GM18909 (cell line): ENCODE data around the gene ATP5F1D.
"Not testable (repeated sequence)": the region's sequence is repeated elsewhere in the genome, so short reads cannot be mapped to it uniquely, and the experiment has no call there.

Source experiments
- ATAC-seq: cut with Tn5 transposase; IDR thresholded peaks from one replicate; pipeline ENCODE4 v1.9.1; 2021; ENCODE audit warnings: mild to moderate bottlenecking; ENCODE audit not compliant: unreplicated experiment, poor library complexity

Gene ATP5F1D

DNA sequence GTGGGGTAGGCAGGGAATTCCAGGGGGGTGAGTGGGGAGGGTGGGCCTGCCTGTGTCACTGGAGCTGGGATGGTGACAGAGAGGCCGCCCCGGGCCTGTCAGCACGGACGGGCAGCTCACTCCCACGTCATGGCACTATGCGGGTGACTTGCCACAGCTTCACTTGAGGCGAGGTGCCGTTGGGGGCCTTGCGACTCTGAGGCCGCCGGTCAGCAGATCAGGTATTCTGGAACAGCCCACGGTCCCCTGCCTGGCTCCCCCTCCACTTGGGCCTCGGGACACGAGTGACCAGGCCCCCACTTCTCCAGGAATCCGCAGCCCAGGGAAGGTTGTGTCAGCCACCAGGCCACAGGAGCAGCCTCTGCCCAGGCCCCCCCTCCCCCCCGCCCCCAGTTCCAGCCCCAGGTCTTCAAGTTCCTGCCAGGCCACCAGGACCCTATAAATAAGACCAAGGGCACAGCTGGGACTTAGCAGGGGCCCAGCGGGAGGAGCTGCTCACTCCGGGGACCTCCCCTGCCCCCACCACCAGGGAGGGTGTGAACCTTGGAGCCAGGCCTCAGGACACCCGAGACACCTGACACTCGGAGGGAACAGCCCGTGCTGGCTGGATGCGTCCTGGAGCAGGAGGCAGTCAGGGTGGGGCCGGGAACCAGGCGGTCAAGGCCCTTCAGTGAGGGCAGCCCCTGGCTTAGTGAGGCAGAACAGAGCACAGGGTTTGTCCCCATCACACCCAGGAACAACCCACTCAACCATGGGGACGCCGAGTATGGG lies 4.1 kb downstream of the ATP5F1D start:
- no peak for ATAC-seq

DNA sequence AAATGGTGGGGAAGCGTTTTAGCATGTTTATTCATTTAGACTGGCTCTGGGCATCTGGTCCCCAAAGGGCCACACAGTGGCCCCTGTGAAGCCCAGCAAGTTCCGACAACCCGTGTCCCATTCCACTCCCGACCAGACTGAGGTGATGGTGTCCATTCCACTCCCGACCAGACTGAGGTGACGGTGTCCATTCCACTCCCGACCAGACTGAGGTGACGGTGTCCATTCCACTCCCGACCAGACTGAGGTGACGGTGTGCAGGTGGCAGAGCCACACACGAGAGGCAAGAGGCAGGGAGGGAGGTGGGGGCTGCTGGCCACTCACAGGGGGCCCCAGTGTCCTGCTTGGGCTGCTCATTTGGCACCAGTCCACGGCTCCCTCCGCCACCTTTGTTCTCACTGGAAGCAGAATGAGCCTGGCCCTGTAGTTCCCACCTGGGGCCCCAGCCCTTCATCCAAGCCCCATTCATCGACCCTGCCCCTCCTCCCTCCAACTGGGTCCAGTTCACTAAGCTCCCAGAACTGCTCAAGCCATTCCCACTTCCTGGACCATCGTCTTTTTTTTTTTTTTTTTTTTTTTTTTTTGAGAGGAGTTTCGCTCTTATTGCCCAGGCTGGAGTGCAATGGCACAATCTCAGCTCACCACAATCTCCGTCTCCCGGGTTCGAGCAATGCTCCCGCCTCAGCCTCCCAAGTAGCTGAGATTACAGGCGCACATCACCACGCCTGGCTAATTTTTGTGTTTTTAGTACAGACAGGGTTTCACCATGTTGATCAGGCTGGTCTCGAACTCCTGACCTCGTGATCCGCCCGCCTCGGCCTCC lies 4.9 kb downstream of the ATP5F1D start:
- ATAC-seq = not testable (repeated sequence)

DNA sequence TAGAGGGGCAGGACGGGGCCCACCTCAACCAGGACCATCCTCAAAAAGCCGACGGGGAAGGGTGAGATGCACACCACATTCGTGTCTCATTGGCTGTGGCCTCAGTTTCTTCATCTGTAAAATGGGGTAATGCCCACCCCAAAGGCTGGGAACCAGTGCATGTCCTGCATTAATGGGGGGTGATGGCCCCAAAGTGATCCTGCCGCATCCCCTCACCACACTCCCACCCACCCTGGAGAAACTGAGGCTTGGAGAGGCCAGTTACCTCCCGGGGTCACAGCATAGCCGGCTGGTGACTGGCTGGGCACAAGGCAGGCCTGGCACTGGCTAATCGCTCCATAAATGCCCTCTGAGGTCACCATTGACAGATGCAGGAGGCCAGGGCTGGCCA lies 6.2 kb downstream of the ATP5F1D start:
- no peak for ATAC-seq

DNA sequence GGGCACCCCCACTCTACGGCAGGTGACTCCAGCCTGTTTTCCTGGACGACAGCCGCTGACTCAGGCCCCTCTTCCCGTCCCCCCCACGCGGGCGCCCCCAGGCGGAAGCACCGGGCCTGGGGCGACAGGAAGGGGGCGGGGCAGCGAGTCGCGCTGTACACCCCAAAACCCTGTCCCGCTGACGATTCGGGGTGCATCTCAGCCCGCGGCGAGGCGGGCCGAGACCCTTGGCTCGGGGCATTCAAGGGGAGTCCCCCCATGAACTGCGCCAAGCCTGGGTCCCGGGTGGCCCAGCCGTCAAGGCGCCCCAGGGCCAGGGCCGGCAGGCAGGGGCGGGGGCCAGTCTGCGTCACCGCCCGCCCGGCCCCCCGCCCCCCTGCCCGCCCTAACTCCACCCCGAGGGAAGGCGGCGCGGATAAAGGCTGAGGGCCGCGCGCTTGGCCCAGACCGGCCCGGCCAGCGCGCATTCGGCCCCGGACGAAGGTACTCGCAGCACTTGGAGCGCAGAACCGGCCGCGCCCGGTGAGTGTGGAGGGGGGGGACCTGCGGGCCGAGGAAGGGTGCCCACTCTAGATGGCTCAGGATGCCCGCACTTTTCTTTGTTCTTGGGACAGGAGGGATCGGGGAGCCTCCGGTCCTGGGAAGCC lies 6.7 kb downstream of the ATP5F1D start, which contains the start of gene MIDN:
MIDN (plus strand) TSS at position 445 of the 647 bp plus-strand sequence. CDS start 1,714 bp downstream, outside the sequence.
- peak; percentile 24 for ATAC-seq

DNA sequence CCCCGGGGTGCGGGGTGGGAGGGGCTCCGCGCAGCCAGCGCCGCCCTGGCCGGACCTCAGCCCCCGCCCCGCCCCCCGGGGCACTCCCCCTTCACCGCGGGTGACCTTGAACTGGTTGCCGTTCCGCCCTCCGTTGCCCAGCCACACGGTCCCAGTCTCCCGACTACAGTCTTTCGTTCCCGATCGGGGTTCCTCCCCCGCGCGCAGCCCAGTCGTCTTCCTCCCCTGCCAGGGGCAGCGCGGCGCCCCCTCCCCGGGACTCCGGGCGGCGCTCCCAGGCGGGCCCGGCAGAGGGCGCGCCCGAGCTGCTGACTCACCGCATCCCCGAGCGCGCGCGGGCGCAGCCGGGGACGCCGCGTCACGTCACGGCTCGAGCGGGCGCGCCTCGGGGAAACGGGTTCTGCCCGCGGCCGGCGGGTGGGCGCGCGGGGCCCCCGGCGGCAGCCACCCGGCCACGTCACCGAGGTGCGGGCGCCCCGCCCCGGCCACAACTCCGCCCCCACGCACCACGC lies 7.3 kb downstream of the ATP5F1D start:
- ATAC-seq = peak; percentile 33

DNA sequence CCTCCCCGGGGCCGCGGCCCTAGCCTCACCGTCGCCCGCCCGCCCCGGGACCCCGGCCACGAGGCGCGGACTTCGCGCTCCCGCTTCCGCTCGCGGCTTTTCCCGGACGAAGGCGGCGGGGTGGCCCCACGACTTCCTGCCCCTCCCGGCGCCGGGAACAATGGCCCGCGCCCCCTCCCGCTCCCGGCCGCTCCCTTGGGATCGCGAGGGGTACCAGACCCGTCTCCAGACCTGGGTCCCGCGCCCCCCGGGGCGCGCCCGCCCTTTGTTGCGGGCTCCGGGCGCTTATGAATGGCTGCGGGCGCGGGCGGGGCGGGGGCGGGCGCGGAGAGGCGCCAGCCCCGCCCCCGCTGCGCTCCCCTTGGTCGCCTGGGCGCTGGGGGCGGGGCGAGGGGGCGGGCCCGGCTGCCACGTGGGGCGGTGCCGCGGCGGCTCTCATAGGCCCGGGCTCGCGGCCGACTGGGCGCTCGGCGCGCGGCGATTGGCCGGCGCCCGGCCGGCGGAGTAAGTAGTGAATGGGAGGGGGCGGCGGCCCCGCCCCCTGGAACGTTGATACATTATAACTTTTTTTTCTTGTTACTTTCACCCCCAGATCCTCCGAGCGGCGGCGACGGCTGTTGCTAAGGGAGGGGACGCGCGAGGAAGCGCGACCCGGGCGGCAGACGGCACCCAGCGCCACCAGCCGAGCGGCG lies 7.9 kb downstream of the ATP5F1D start:
- peak; percentile 51 for ATAC-seq

DNA sequence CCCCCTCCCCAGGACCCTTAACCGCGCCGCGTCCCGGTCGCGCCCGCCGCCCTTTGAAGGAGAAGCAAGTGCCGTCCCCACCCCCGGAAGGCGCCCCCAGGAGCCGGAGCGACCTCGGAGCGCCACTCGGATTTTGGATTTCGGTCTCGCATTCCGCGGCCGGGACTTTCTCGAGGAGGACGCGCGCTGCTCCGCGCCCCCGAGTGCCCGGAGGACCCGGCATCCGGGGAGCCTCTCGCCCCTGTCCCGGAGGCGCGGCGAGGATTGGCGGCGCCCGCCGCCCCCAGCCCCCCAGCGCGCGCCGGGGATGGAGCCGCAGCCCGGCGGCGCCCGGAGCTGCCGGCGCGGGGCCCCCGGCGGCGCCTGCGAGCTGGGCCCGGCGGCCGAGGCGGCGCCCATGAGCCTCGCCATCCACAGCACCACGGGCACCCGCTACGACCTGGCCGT lies 8.5 kb downstream of the ATP5F1D start:
- ATAC-seq = no peak

DNA sequence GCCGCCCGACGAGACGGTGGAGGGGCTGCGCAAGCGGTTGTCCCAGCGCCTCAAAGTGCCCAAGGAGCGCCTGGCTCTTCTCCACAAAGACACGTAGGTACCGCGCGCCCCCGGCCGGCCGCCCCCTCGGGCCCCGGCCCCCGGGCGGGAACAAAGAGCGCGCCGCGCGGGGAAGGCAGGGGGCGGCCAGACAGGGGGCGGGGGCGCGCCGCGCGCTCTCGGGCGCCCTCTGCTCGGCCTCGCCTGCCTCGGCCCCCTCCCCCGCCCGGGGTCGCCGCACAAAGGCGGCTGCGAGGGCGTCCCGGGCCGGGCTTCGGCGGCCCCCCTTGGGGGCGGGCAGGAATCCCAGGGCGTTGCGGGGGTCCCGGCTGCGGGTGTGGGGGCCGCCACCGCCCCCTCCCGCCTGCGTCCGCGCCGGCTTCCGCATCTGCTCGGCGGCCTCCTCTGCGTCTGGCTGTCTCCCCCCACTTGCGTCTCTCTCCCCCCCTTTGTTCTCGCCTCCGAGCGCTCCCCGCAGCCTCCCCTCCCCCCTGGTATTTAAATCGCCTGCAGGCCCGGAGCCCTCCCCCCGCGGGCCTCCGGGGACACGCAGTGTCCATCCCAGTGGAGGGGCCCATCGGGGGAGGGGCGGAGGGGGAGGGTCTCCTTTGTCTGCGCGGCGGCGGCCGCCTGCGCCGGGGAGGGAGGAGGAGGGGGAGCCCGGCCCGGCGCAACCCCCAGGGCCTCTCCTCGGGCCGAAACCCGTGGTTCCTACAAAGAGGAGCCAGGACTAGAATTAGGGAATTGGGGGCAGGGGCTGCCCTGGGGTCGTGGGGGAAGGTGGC lies 9.1 kb downstream of the ATP5F1D start:
- no peak for ATAC-seq

DNA sequence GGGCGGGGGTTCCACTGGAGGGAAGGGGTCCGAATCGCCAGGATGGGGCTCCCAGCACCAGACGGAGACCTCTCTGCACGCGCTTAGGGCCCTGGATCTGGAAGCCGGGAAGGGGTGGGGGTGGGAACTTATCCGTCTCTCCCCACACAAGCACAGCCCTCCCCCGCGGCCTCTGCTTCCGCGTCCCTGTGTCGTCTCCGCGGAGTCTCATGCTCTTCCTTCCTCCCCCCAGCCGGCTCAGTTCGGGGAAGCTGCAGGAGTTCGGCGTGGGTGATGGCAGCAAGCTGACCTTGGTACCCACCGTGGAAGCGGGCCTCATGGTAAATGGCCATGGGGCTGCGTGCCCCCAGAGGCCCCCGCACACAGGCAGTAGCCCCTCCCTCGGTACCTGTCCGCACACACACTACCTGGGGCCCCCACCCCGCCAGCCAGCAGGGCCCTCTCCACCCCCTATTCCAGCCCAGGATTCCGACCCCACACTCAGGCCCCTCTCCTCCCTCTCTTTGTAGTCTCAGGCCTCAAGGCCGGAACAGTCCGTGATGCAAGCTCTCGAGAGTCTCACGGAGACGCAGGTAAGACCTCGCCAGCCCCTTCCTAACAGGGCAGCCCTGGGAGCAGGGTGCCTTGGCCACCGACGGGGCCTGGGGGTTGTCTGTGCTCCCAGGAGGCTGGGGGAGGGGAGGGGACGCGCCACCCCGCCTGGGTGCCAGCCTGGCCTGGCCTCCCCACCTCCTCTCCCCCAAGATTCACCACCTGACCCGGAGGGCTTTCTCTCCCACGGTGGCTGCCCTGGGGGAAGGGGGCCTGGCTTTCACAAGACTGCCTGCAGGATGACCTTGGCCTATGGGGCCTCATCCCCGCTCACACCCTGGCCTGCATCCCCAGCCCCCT lies 10.0 kb downstream of the ATP5F1D start:
- no peak for ATAC-seq

DNA sequence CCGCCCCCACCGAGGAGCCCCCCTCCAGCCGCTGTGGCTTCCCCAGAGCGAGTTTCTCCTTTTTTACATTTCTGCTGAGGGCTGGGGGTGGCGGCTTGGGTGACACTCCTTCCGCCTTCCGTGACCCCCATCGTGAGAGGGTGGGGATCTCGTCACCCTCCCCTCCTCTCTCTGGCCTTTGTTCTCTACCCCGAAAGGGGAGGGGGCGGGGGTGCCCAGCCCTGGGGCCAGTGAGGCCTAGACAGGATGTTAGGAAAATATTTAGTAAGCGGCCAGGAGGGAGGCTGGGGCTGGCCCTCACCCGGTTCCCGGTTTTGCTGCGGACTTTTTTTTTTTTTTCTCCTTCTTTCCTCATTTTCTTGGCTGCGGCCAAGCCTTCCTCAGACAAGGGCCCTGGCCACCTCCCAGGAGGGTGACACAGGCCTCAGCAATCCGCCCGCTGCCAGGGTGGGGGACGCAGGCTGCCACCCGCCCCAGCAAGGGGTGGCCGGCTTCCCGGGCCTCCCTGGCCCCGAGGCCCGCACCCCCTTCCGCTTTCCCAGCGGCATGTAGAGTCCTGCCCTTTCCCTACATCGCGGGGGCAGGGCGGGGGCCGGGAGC lies 10.8 kb downstream of the ATP5F1D start:
- ATAC-seq = no peak

DNA sequence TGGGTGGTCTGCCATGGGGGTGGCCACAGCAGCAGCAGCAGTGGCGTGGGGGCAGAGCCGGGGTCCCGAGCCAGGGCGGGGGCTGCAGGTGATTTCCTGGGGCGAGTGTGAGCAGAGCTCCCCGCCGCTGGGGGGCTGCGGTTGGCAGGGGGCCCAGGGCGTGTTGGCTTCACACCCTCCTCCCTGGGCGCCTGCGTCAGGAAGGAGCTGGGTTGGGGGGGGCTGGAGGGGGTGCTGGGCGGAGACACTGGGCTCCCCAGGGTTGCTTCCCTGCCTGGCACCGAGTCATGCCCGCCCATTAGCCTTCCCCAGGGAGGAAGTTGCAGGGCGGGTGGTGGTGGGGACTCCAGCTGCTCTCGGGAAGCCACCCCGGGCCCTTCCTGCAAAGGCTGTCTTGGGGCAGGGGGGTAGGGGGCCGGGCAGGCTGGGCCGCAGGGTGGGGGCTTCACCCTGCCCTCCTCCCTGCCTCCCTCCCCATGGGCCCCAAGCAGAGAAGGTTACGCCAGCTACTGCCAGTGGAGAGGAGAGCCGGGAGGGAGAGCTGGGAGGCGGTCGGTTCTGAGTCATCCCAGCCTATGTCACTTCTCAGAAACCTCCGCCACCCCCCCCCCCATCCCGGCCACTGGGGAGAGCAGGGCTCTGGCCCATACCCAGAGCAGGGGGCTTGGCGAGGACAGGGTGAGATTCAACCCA lies 11.4 kb downstream of the ATP5F1D start:
- ATAC-seq = no peak

DNA sequence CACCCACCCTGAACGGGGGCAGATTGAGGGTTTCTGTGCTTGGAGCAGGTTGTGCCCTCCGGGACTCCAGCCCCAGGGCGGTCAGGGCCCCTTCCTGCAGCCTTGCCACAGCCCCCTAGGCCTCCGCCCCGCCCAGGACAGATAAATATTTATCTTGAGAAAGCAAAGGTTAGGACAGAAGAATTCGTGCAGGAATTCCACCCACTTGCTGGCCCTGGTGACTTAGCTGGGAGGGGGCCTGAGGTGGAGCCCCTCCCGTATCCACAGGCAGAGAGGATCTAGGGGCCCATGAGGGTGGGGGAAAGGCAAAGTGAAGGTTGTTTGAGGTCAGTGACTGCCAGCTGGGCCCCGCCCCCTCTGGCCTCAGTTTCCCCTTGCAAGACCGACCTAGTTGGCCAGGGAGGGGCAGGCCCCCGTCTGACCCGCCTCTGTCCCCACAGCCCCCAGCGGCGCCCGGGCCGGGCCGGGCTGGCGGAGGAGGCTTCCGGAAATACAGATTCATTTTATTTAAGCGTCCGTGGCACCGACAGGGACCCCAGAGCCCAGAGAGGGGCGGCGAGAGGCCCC lies 12.0 kb downstream of the ATP5F1D start:
- no peak for ATAC-seq

DNA sequence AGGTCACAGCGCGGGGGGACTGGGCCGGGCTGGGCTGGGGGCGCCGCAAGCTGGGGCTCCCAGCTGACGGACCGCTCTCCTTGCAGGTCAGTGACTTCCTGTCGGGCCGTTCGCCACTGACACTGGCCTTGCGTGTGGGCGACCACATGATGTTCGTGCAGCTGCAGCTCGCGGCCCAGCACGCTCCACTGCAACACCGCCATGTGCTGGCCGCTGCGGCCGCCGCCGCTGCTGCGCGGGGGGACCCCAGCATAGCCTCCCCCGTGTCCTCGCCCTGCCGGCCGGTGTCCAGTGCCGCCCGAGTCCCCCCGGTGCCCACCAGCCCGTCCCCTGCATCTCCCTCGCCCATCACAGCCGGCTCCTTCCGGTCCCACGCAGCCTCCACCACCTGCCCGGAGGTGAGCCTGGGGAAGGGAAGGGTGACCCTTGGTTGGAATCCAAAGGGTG lies 12.6 kb downstream of the ATP5F1D start:
- no peak for ATAC-seq

DNA sequence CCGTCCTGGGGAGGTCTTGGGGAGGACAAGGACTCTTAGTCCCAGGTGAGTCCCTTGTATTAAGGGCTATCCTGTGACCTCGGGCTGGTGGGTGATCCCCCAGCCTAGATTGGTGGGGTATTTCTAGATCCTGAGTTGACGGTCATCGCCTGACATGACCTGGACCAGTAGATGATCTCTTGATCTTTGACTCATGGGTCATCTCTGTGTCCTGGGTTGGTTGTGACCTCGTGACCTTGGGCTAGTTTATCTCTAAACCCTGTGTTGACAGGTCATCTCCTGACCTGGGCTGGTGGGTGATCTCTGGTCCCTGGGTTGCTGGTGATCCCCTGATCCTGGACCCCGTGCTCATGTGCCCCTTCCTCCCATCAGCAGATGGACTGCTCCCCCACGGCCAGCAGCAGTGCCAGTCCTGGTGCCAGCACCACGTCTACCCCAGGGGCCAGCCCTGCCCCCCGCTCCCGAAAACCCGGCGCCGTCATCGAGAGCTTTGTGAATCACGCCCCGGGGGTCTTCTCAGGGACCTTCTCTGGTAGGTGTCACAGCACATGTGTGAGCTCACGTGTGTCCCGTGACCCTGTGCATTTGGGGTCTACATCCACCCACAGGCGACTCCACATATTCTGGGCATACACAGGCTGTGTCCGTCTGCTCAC lies 13.1 kb downstream of the ATP5F1D start:
- no peak for ATAC-seq

DNA sequence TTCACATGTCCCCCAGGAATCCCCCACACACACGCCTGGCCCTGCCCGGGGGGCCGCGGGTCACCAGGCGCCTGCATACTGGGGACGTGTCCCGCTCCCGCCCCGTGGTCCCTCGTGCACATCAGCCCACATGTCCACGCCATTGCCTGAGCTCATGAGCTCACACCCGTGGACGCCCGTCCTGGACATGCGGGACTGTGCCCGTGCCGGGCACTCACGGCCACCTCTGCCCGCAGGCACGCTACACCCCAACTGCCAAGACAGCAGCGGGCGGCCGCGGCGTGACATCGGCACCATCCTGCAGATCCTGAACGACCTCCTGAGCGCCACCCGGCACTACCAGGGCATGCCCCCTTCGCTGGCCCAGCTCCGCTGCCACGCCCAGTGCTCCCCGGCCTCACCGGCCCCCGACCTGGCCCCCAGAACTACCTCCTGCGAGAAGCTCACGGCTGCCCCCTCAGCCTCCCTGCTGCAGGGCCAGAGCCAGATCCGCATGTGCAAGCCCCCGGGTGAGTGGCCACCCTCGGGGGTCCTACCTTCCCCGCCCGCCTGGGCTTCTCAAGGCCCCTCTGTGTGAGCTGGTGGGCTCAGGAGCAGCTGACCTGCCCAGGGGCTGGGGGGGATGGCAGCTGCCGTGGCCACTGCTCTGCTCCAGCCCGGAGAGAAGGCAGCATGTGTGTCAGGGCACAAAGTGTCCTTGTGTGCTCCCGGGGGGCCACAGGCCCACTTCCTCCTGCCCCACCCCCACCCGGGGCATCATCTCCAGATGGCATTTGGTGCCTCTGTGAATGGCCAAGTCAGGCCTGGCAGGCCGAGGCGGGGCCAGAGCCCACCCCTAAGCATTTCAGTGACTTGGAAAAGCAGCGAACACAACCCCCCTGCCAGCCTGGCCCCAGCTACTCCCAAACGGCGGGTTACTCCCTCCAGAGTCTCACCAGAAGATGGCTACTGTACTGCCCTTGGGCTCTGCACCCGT lies 13.9 kb downstream of the ATP5F1D start:
- no peak for ATAC-seq
